Activated CD8-positive, alpha-beta T cell treated with anti-CD3 and anti-CD28 coated beads, Interleukin-2, amount 10 ng/mL, durations not matched to agents 7 days and 5 days (primary cell): ENCODE results near the gene CADM1. TPM values are rescaled to one million over a fixed set of nuclear protein-coding genes. Genes with fewer than 3 reads are reported as not detected.

Source experiments
- ATAC-seq: fragments of 150-1000 bp; cut with Tn5 transposase; one replicate; pipeline ENCODE4 v1.10.0; 2021; ENCODE audit warnings: moderate library complexity
- CTCF ChIA-PET: fragments of 350-600 bp; sonication (Branson Sonifier 250); formaldehyde crosslinking; loops from one replicate; lab custom pipeline; 2021; ENCODE audit warnings: antibody characterized with exemption; lab: Charles Lee
- POLR2A ChIA-PET: fragments of 350-600 bp; sonication (Branson Sonifier 250); formaldehyde crosslinking; loops from one replicate; lab custom pipeline; 2021; ENCODE audit warnings: antibody characterized with exemption; lab: Charles Lee
- DNase-seq: peaks from one replicate; pipeline ENCODE4 v3.0.0-alpha.2; 2020
- H3K27ac Mint-ChIP-seq: one replicate; pipeline ENCODE4 v1.8.0; 2021; ENCODE audit warnings: mild to moderate bottlenecking, mixed read lengths
- H3K27me3 Mint-ChIP-seq: one replicate; pipeline ENCODE4 v1.8.0; 2021; ENCODE audit warnings: low read depth, mixed read lengths
- H3K36me3 Mint-ChIP-seq: one replicate; pipeline ENCODE4 v1.8.0; 2021; ENCODE audit warnings: low read depth, mixed read lengths
- H3K4me1 Mint-ChIP-seq: one replicate; pipeline ENCODE4 v1.8.0; 2021; ENCODE audit warnings: low read depth, mixed read lengths
- H3K4me3 Mint-ChIP-seq: one replicate; pipeline ENCODE4 v1.8.0; 2021; ENCODE audit warnings: mild to moderate bottlenecking, mixed read lengths
- H3K9me3 Mint-ChIP-seq: one replicate; pipeline ENCODE4 v1.8.0; 2022; ENCODE audit warnings: mixed read lengths; ENCODE audit not compliant: insufficient read depth
- total RNA-seq, 2 experiments: library from RNA; stranded (reverse); gene quantifications; one replicate each; pipeline ENCODE4 v1.2.3, GENCODE V29; 2021

CADM1 gene
- total RNA-seq, 2 experiments from 2014 or later, result 0.31 to 0.74 TPM

GRCh38 chr11:115290479-115290878 is 213.7 kb downstream of the CADM1 start:
- DNase-seq (no peak), ATAC-seq (no peak)
- Mint-ChIP-seq H3K4me1 (no peaks in the 10 kb centered on the region), H3K27me3 (no peaks in the 10 kb centered on the region), H3K9me3 (no peaks in the 10 kb centered on the region), H3K36me3 (no peaks in the 10 kb centered on the region), H3K27ac (no peak overlapping the region), H3K4me3 (no peak overlapping the region)
- POLR2A ChIA-PET, result no interaction called here
- CTCF ChIA-PET, result no interaction called here

- ChIA-PET POLR2A (no interaction called here), CTCF (no interaction called here)
- no peaks in the 10 kb centered on the region for H3K4me1 Mint-ChIP-seq
- no peaks in the 10 kb centered on the region for H3K9me3 Mint-ChIP-seq
- no peaks in the 10 kb centered on the region for H3K27me3 Mint-ChIP-seq
- DNase-seq, result no peak
- no peak for ATAC-seq
- no peaks in the 10 kb centered on the region for H3K36me3 Mint-ChIP-seq
- H3K27ac Mint-ChIP-seq, result no peak overlapping the region
- H3K4me3 Mint-ChIP-seq, result no peak overlapping the region
Measured at GRCh38 chr11:115287266-115287665, 216.9 kb downstream of the CADM1 start.

- POLR2A ChIA-PET, result no interaction called here
- Mint-ChIP-seq H3K27me3 (no peaks in the 10 kb centered on the region), H3K27ac (no peak overlapping the region), H3K4me1 (no peaks in the 10 kb centered on the region), H3K36me3 (no peaks in the 10 kb centered on the region), H3K9me3 (no peaks in the 10 kb centered on the region), H3K4me3 (no peak overlapping the region)
- DNase-seq (no peak), ATAC-seq (no peak)
- CTCF ChIA-PET, result no interaction called here
Measured at GRCh38 chr11:115286614-115287013, 217.6 kb downstream of the CADM1 start.

GRCh38 chr11:115284773-115285172 is 219.4 kb downstream of the CADM1 start:
- Mint-ChIP-seq H3K4me3 (no peak overlapping the region), H3K9me3 (no peaks in the 10 kb centered on the region), H3K27me3 (no peaks in the 10 kb centered on the region), H3K27ac (no peak overlapping the region), H3K4me1 (no peaks in the 10 kb centered on the region), H3K36me3 (no peaks in the 10 kb centered on the region)
- CTCF ChIA-PET, result no interaction called here
- no peak for DNase-seq
- no peak for ATAC-seq
- POLR2A ChIA-PET, result no interaction called here

- DNase-seq, result no peak
- Mint-ChIP-seq H3K36me3 (no peaks in the 10 kb centered on the region), H3K9me3 (no peaks in the 10 kb centered on the region), H3K27me3 (no peaks in the 10 kb centered on the region), H3K27ac (no peak overlapping the region), H3K4me3 (no peak overlapping the region), H3K4me1 (no peaks in the 10 kb centered on the region)
- CTCF ChIA-PET, result no interaction called here
- ATAC-seq, result no peak
- POLR2A ChIA-PET, result no interaction called here
Measured at GRCh38 chr11:115282923-115283322, 221.3 kb downstream of the CADM1 start.

- Mint-ChIP-seq H3K4me1 (no peaks in the 10 kb centered on the region), H3K9me3 (no peaks in the 10 kb centered on the region), H3K36me3 (no peaks in the 10 kb centered on the region), H3K27me3 (no peaks in the 10 kb centered on the region), H3K27ac (no peak overlapping the region), H3K4me3 (no peak overlapping the region)
- DNase-seq (no peak), ATAC-seq (no peak)
- ChIA-PET POLR2A (no interaction called here), CTCF (no interaction called here)
Measured at GRCh38 chr11:115280775-115281174, 223.4 kb downstream of the CADM1 start.

- ATAC-seq (no peak), DNase-seq (no peak)
- no peaks in the 10 kb centered on the region for H3K4me1 Mint-ChIP-seq
- H3K27ac Mint-ChIP-seq, result no peak overlapping the region
- H3K36me3 Mint-ChIP-seq, result no peaks in the 10 kb centered on the region
- no peaks in the 10 kb centered on the region for H3K9me3 Mint-ChIP-seq
- H3K4me3 Mint-ChIP-seq, result no peak overlapping the region
- ChIA-PET CTCF (no interaction called here), POLR2A (no interaction called here)
- H3K27me3 Mint-ChIP-seq, result no peaks in the 10 kb centered on the region
Measured at GRCh38 chr11:115279813-115280761, 224.1 kb downstream of the CADM1 start.

- POLR2A ChIA-PET, result no interaction called here
- CTCF ChIA-PET, result no interaction called here
- DNase-seq (no peak), ATAC-seq (no peak)
- no peaks in the 10 kb centered on the region for H3K9me3 Mint-ChIP-seq
- no peaks in the 10 kb centered on the region for H3K4me1 Mint-ChIP-seq
- no peak overlapping the region for H3K27ac Mint-ChIP-seq
- no peak overlapping the region for H3K4me3 Mint-ChIP-seq
- no peaks in the 10 kb centered on the region for H3K27me3 Mint-ChIP-seq
- H3K36me3 Mint-ChIP-seq, result no peaks in the 10 kb centered on the region
Measured at GRCh38 chr11:115276799-115277198, 227.4 kb downstream of the CADM1 start.

GRCh38 chr11:115276191-115276590 is 228.0 kb downstream of the CADM1 start:
- ATAC-seq (no peak), DNase-seq (no peak)
- ChIA-PET CTCF (no interaction called here), POLR2A (no interaction called here)
- no peaks in the 10 kb centered on the region for H3K27me3 Mint-ChIP-seq
- H3K9me3 Mint-ChIP-seq, result no peaks in the 10 kb centered on the region
- H3K27ac Mint-ChIP-seq, result no peak overlapping the region
- no peaks in the 10 kb centered on the region for H3K36me3 Mint-ChIP-seq
- no peak overlapping the region for H3K4me3 Mint-ChIP-seq
- no peaks in the 10 kb centered on the region for H3K4me1 Mint-ChIP-seq

GRCh38 chr11:115275045-115275444 is 229.2 kb downstream of the CADM1 start:
- no peak for ATAC-seq
- ChIA-PET POLR2A (no interaction called here), CTCF (no interaction called here)
- no peak for DNase-seq
- Mint-ChIP-seq H3K4me3 (no peak overlapping the region), H3K9me3 (no peaks in the 10 kb centered on the region), H3K36me3 (no peaks in the 10 kb centered on the region), H3K4me1 (no peaks in the 10 kb centered on the region), H3K27me3 (no peaks in the 10 kb centered on the region), H3K27ac (no peak overlapping the region)

GRCh38 chr11:115272925-115273324 is 231.3 kb downstream of the CADM1 start:
- no peaks in the 10 kb centered on the region for H3K36me3 Mint-ChIP-seq
- H3K27me3 Mint-ChIP-seq, result no peaks in the 10 kb centered on the region
- no peak overlapping the region for H3K27ac Mint-ChIP-seq
- POLR2A ChIA-PET, result no interaction called here
- DNase-seq (no peak), ATAC-seq (no peak)
- H3K9me3 Mint-ChIP-seq, result no peaks in the 10 kb centered on the region
- H3K4me1 Mint-ChIP-seq, result no peaks in the 10 kb centered on the region
- CTCF ChIA-PET, result no interaction called here
- H3K4me3 Mint-ChIP-seq, result no peak overlapping the region

- CTCF ChIA-PET, result no interaction called here
- Mint-ChIP-seq H3K27me3 (no peaks in the 10 kb centered on the region), H3K4me3 (no peak overlapping the region), H3K36me3 (no peaks in the 10 kb centered on the region), H3K9me3 (no peaks in the 10 kb centered on the region), H3K27ac (no peak overlapping the region), H3K4me1 (no peaks in the 10 kb centered on the region)
- no peak for ATAC-seq
- POLR2A ChIA-PET, result no interaction called here
- DNase-seq, result no peak
Measured at GRCh38 chr11:115271643-115272042, 232.6 kb downstream of the CADM1 start.
